ENCODE results near the gene UBXN11. TPM values are rescaled to one million over a fixed set of nuclear protein-coding genes. Genes with fewer than 3 reads are reported as not detected.

UBXN11 gene
- total RNA-seq, 4 donors from 2014 or later: 13.8 to 48.3 (median 19.7) TPM

- TF ChIP-seq POLR2A (IDR thresholded peaks at IDR 0.05) (no peak), EP300 (IDR thresholded peaks at IDR 0.05) (no peak), CTCF (IDR thresholded peaks at IDR 0.05) (no peak)
- Histone ChIP-seq H3K27ac (peak overlapping the region in 3 of 4 donors; percentile 96 to 99 (median 97)), H3K4me1 (peaks cover 0 to 75% (median 60%) of the 10 kb centered on the region in 4 donors), H3K27me3 (no peaks in the 10 kb centered on the region), H3K36me3 (peaks cover 0 to 10% (median 0%) of the 10 kb centered on the region in 3 donors), H3K9me3 (no peaks in the 10 kb centered on the region), H3K4me3 (no peak overlapping the region)
- WGBS, 2 donors: 14 to 21% methylated on average over 4 of the region's 4 CpGs
- peak; percentile 34 to 43 for DNase-seq (ENCODE audit: low spot score in 2 of 2)
Observed at GRCh38 chr1:26278303-26278702, 28.1 kb downstream of the UBXN11 start.

GRCh38 chr1:26277719-26278118 is 28.7 kb downstream of the UBXN11 start:
- WGBS, 2 donors: 75 to 100% methylated on average over 1 of the region's 1 CpG
- Histone ChIP-seq H3K9me3 (no peaks in the 10 kb centered on the region), H3K36me3 (peaks cover 0 to 10% (median 0%) of the 10 kb centered on the region in 3 donors), H3K4me1 (peaks cover 0 to 72% (median 60%) of the 10 kb centered on the region in 4 donors), H3K27ac (peak overlapping the region in 3 of 4 donors; percentile 96 to 99 (median 97)), H3K27me3 (no peaks in the 10 kb centered on the region), H3K4me3 (no peak overlapping the region)
- TF ChIP-seq EP300 (IDR thresholded peaks at IDR 0.05): no peak
- no peak for TF ChIP-seq CTCF (IDR thresholded peaks at IDR 0.05)
- TF ChIP-seq POLR2A (IDR thresholded peaks at IDR 0.05): no peak
- DNase-seq (ENCODE audit: low spot score in 2 of 2): no peak

GRCh38 chr1:26277261-26277661 is 29.2 kb downstream of the UBXN11 start:
- Histone ChIP-seq H3K27ac (peak overlapping the region in 3 of 4 donors; percentile 96 to 99 (median 97)), H3K36me3 (peaks cover 0 to 10% (median 0%) of the 10 kb centered on the region in 3 donors), H3K4me1 (peaks cover 0 to 67% (median 60%) of the 10 kb centered on the region in 4 donors), H3K27me3 (no peaks in the 10 kb centered on the region), H3K4me3 (no peak overlapping the region), H3K9me3 (no peaks in the 10 kb centered on the region)
- WGBS, 2 donors: 95 to 97% methylated on average over 3 of the region's 3 CpGs
- no peak for DNase-seq (ENCODE audit: low spot score in 2 of 2)
- TF ChIP-seq CTCF (IDR thresholded peaks at IDR 0.05): no peak
- TF ChIP-seq POLR2A (IDR thresholded peaks at IDR 0.05): no peak
- TF ChIP-seq EP300 (IDR thresholded peaks at IDR 0.05): no peak

GRCh38 chr1:26276432-26276838 is 30.0 kb downstream of the UBXN11 start:
- no peak overlapping the region for H3K4me3 ChIP-seq
- no peaks in the 10 kb centered on the region for H3K9me3 ChIP-seq
- 67 to 80% methylated on average over 1 to 2 of the region's 2 CpGs for WGBS, 2 donors
- peaks cover 0 to 60% (median 55%) of the 10 kb centered on the region in 4 donors for H3K4me1 ChIP-seq
- DNase-seq (ENCODE audit: low spot score in 2 of 2): no peak
- no peaks in the 10 kb centered on the region for H3K27me3 ChIP-seq
- TF ChIP-seq POLR2A (IDR thresholded peaks at IDR 0.05) (no peak), CTCF (IDR thresholded peaks at IDR 0.05) (no peak), EP300 (IDR thresholded peaks at IDR 0.05) (no peak)
- peak overlapping the region; percentile 21 to 99 (median 96) for H3K27ac ChIP-seq
- H3K36me3 ChIP-seq: peaks cover 0 to 18% (median 0%) of the 10 kb centered on the region in 3 donors

GRCh38 chr1:26275580-26276431 is 30.6 kb downstream of the UBXN11 start:
- Histone ChIP-seq H3K4me3 (no peak overlapping the region), H3K27me3 (no peaks in the 10 kb centered on the region), H3K4me1 (peaks cover 0 to 53% (median 49%) of the 10 kb centered on the region in 4 donors), H3K9me3 (no peaks in the 10 kb centered on the region), H3K27ac (peak overlapping the region; percentile 21 to 99 (median 96)), H3K36me3 (peaks cover 0 to 20% (median 0%) of the 10 kb centered on the region in 3 donors)
- peak; percentile 74 to 91 for DNase-seq (ENCODE audit: low spot score in 2 of 2)
- TF ChIP-seq CTCF (IDR thresholded peaks at IDR 0.05) (peak; percentile 67 to 93 (median 87)), POLR2A (IDR thresholded peaks at IDR 0.05) (peak in 1 of 2 donors; percentile 13), EP300 (IDR thresholded peaks at IDR 0.05) (peak in 1 of 2 donors; percentile 58)
- 38% methylated on average over 3 of the region's 3 CpGs for WGBS, 2 donors

Measured in tibial nerve (tissue), 4 donors.